ENCODE results near the gene SCNN1B. TPM values are rescaled to one million over a fixed set of nuclear protein-coding genes. Genes with fewer than 3 reads are reported as not detected.

SCNN1B gene
- total RNA-seq, 1 donor, result not detected

GRCh38 chr16:23334950-23335349 is 32.8 kb downstream of the SCNN1B start:
- no peak for TF ChIP-seq CTCF (IDR thresholded peaks at IDR 0.05; ENCODE audit: insufficient read depth, low read length)
- DNase-seq (ENCODE audit: low read depth), result no peak
- H3K4me3 ChIP-seq (ENCODE audit: low read depth, low read length), result no peak overlapping the region

- H3K4me3 ChIP-seq (ENCODE audit: low read depth, low read length), result no peak overlapping the region
- DNase-seq (ENCODE audit: low read depth), result no peak
These were observed 35.9 kb downstream of the SCNN1B start for GRCh38 chr16:23337836-23338550.

GRCh38 chr16:23339787-23340186 is 37.7 kb downstream of the SCNN1B start:
- DNase-seq (ENCODE audit: low read depth), result no peak
- no peak for TF ChIP-seq CTCF (IDR thresholded peaks at IDR 0.05; ENCODE audit: insufficient read depth, low read length)
- H3K4me3 ChIP-seq (ENCODE audit: low read depth, low read length), result no peak overlapping the region

More at GRCh38 chr16:23337836-23338550, 35.9 kb downstream of the SCNN1B start:
- no peak for TF ChIP-seq CTCF (IDR thresholded peaks at IDR 0.05; ENCODE audit: insufficient read depth, low read length)

GRCh38 chr16:23342083-23342640 is 40.1 kb downstream of the SCNN1B start:
- H3K4me3 ChIP-seq (ENCODE audit: low read depth, low read length), result no peak overlapping the region
- DNase-seq (ENCODE audit: low read depth), result no peak
- TF ChIP-seq CTCF (IDR thresholded peaks at IDR 0.05; ENCODE audit: insufficient read depth, low read length), result no peak

DNA sequence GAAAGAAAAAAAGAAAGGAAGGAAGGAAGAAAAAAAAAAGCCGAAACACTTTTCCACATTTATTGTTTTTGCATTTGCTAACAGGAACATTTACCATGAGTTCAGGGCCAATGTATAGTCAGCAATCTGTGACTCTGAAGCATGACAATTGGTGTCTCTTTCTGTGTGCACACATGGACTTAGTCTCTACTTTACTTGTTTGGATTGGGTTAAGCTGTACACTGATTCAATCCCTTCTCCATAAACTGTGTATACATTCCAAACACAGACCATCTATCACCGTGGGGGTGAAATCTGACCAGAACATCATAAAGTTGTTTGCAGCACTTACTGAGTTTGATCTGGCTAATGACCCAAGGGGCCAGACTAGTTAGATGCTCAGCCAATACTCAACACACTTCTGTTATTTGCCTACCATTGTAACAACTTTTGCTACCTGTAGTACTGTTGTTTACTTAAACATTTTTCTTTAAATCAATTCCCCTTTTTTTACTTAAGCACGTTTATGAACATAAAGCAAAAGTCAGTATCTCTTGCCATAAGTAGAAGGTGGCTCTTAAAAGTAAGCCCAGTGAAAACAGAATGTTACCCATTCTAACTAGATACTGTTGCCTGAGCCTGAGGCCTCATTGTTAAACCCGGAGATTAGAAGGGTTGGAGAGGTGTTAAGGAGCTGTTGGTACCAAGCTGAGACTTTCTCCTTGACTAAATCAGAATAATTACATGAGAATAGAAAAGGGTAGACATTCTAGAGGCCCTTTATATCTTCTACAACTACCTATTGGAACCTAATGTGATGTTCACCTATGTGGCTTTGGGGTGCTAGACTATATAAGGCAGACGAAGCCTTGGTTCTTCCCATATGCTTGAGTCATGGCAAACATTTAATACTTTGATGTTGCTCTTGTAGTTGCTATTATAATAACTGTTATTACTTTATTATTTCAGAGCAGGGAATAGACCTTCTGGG is 41.8 kb downstream of the SCNN1B start:
- no peak overlapping the region for H3K4me3 ChIP-seq (ENCODE audit: low read depth, low read length)
- TF ChIP-seq CTCF (IDR thresholded peaks at IDR 0.05; ENCODE audit: insufficient read depth, low read length), result no peak
- no peak for DNase-seq (ENCODE audit: low read depth)

GRCh38 chr16:23345237-23345636 is 43.1 kb downstream of the SCNN1B start:
- no peak for DNase-seq (ENCODE audit: low read depth)
- TF ChIP-seq CTCF (IDR thresholded peaks at IDR 0.05; ENCODE audit: insufficient read depth, low read length), result no peak
- H3K4me3 ChIP-seq (ENCODE audit: low read depth, low read length), result no peak overlapping the region
